OCI-LY7 (cell line): ENCODE results near the gene FIBP. TPM values are rescaled to one million over a fixed set of nuclear protein-coding genes. Genes with fewer than 3 reads are reported as not detected.

Experiments
- BruUV-seq: library from RNA; stranded (reverse); fragments of 400-500 nt; replicated peaks from 2 replicates; lab custom pipeline; 2021; lab: Mats Ljungman, UMichigan
- CTCF ChIA-PET: fragments of 300-600 bp; sonication (Branson Sonifier 250); formaldehyde crosslinking; loops from one replicate; lab custom pipeline; 2022; ENCODE audit warnings: antibody characterized with exemption; ENCODE audit not compliant: unreplicated experiment; lab: Charles Lee
- POLR2A ChIA-PET: fragments of 300-600 bp; sonication (Branson Sonifier 250); formaldehyde crosslinking; loops from one replicate; lab custom pipeline; 2022; ENCODE audit warnings: antibody characterized with exemption; lab: Charles Lee
- DNase-seq: peaks from one replicate; pipeline ENCODE4 v3.0.0-alpha.2; 2015; ENCODE audit warnings: low spot score
- H2AFZ ChIP-seq: fragments of 200-600 bp; sonication (generic), shearing (Covaris generic); 2 replicates; pipeline ENCODE4 v1.6.1; 2014; ENCODE audit warnings: mild to moderate bottlenecking, antibody characterized with exemption, low read length, moderate library complexity
- H3K27ac ChIP-seq: fragments of 200-600 bp; sonication (generic); 2 replicates; pipeline ENCODE4 v1.5.1; 2014; ENCODE audit warnings: mixed run types, low read depth, mild to moderate bottlenecking, moderate library complexity, low read length, inconsistent platforms; ENCODE audit not compliant: poor library complexity, severe bottlenecking
- H3K36me3 ChIP-seq: fragments of 200-600 bp; sonication (generic); 2 replicates; pipeline ENCODE4 v1.6.1; 2014; ENCODE audit warnings: mild to moderate bottlenecking, antibody characterized with exemption, low read length, moderate library complexity, mixed read lengths; ENCODE audit not compliant: insufficient read depth
- H3K4me1 ChIP-seq: fragments of 200-600 bp; sonication (generic); 2 replicates; pipeline ENCODE4 v1.5.1; 2014; ENCODE audit warnings: mild to moderate bottlenecking, low read length; ENCODE audit not compliant: insufficient read depth, poor library complexity, severe bottlenecking
- H3K4me2 ChIP-seq: fragments of 200-600 bp; sonication (generic); 2 replicates; pipeline ENCODE4 v1.6.1; 2014; ENCODE audit warnings: mild to moderate bottlenecking, low read length
- H3K4me3 ChIP-seq: fragments of 200-600 bp; sonication (generic); 2 replicates; pipeline ENCODE4 v1.5.1; 2014; ENCODE audit warnings: mild to moderate bottlenecking, low read depth, low read length; ENCODE audit not compliant: poor library complexity, severe bottlenecking
- H3K79me2 ChIP-seq: fragments of 200-600 bp; sonication (generic); 2 replicates; pipeline ENCODE4 v1.6.1; 2016; ENCODE audit warnings: low read depth, mild to moderate bottlenecking, low read length, moderate library complexity, mixed read lengths; ENCODE audit not compliant: insufficient read depth
- H3K9me2 ChIP-seq: fragments of 200-600 bp; sonication (generic); 2 replicates; pipeline ENCODE4 v1.6.1; 2016; ENCODE audit warnings: mild to moderate bottlenecking, low read length, mixed read lengths; ENCODE audit not compliant: insufficient read depth
- H3K9me3 ChIP-seq: fragments of 200-600 bp; sonication (generic); 2 replicates; pipeline ENCODE4 v1.6.1; 2014; ENCODE audit warnings: mild to moderate bottlenecking, mixed run types, low read length, mixed read lengths
- H4K20me1 ChIP-seq: fragments of 200-600 bp; sonication (generic); 2 replicates; pipeline ENCODE4 v1.6.1; 2014; ENCODE audit warnings: mild to moderate bottlenecking, antibody characterized with exemption, low read length, moderate library complexity, mixed read lengths; ENCODE audit not compliant: insufficient read depth
- EZH2phosphoT487 ChIP-seq: fragments of 200-600 bp; sonication (generic); IDR thresholded peaks from 2 replicates; pipeline ENCODE4 v1.6.1; 2018; ENCODE audit warnings: low read depth, borderline replicate concordance, mild to moderate bottlenecking, mixed run types, antibody characterized with exemption, low read length, moderate library complexity, mixed read lengths
- intact Hi-C: fragments of 100-400 bp; cut with micrococcal nuclease; formaldehyde crosslinking; loops from one replicate; pipeline ENCODE4 v1.10.0; 2022; ENCODE audit not compliant: unreplicated experiment
- total RNA-seq, 2 experiments: library from RNA; depleted of rRNA in 1 of 2; stranded (reverse); fragments of >200 nt in 1 of 2; shearing (Covaris generic) in 1 of 2; gene quantifications; 2 replicates each; pipeline ENCODE4 v1.2.3, GENCODE V29; 2014 to 2022
- TF ChIP-seq, protein P1 (sequence below): fragments of 200-600 bp; sonication (generic); conservative IDR thresholded peaks from 2 replicates; pipeline ENCODE4 v1.5.1; 2014; ENCODE audit warnings: mild to moderate bottlenecking, antibody characterized with exemption, low read length, moderate library complexity, mixed read lengths

FIBP gene
- total RNA-seq, 2 experiments from 2014 or later, result 97.3 to 184 TPM

DNA sequence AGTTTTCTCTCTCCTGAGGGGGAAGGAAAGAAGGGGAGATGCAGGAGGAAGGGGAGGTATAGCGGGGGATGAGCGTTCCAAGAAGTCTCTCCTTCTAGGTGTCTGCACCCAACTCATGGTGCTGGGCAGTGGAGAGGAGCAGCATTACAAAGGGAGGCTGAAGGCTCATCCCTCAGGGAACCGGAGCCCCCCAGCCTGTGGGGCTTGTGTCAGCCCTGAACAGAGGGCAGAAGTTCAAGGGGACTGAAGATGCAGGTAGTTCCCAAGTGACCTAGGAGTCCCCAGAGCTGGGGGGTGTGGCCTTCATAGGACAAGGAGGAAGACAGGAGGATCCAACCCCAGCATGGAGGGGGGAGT, 28.8 kb upstream of the FIBP start:
- POLR2A ChIA-PET, result no interaction called here
- intact Hi-C loops, result no loop called here
- Histone ChIP-seq H2AFZ (no peak overlapping the region), H3K9me2 (no peaks in the 10 kb centered on the region), H3K4me3 (no peak overlapping the region), H3K79me2 (peaks cover 11% of the 10 kb centered on the region; the same call in 1 of the 2 replicates), H3K4me1 (peaks cover 22% of the 10 kb centered on the region), H3K27ac (no peak overlapping the region), H4K20me1 (no peaks in the 10 kb centered on the region), H3K9me3 (no peaks in the 10 kb centered on the region), H3K4me2 (no peak overlapping the region), H3K36me3 (no peaks in the 10 kb centered on the region)
- no peak for DNase-seq
- no TSS peak for BruUV-seq
- CTCF ChIA-PET, result no interaction called here
- TF ChIP-seq EZH2phosphoT487, result no peak
- TF ChIP-seq, protein P1, sequence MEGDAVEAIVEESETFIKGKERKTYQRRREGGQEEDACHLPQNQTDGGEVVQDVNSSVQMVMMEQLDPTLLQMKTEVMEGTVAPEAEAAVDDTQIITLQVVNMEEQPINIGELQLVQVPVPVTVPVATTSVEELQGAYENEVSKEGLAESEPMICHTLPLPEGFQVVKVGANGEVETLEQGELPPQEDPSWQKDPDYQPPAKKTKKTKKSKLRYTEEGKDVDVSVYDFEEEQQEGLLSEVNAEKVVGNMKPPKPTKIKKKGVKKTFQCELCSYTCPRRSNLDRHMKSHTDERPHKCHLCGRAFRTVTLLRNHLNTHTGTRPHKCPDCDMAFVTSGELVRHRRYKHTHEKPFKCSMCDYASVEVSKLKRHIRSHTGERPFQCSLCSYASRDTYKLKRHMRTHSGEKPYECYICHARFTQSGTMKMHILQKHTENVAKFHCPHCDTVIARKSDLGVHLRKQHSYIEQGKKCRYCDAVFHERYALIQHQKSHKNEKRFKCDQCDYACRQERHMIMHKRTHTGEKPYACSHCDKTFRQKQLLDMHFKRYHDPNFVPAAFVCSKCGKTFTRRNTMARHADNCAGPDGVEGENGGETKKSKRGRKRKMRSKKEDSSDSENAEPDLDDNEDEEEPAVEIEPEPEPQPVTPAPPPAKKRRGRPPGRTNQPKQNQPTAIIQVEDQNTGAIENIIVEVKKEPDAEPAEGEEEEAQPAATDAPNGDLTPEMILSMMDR, result no peak

DNA sequence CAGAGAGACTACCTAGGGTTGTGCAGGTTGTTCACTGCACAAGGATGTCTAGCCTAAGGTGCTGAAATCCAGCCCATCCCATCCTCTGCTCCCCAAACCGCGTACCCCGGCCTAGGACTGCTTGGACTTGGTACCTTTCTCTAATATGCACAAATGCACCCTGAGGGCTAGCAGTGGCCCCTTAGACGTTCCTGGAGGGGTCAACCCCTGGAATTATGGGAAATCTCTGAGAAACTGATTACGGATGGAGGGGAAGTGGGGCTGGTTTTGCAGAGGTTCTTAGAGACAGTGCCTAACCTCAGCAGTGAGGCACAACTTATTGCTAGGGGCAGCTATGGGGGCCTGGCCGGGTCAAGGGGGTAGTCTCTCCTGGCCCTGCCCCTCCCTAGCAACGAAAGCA, 28.1 kb upstream of the FIBP start:
- Histone ChIP-seq H3K4me1 (peaks cover 22% of the 10 kb centered on the region), H3K9me3 (no peaks in the 10 kb centered on the region), H3K27ac (no peak overlapping the region), H4K20me1 (no peaks in the 10 kb centered on the region), H3K36me3 (no peaks in the 10 kb centered on the region), H3K4me3 (no peak overlapping the region), H3K4me2 (no peak overlapping the region), H3K79me2 (peaks cover 11% of the 10 kb centered on the region; the same call in 1 of the 2 replicates), H3K9me2 (no peaks in the 10 kb centered on the region), H2AFZ (no peak overlapping the region)
- POLR2A ChIA-PET, result no interaction called here
- TF ChIP-seq, protein P1, result no peak
- TF ChIP-seq EZH2phosphoT487, result no peak
- intact Hi-C loops, result no loop called here
- DNase-seq, result no peak
- CTCF ChIA-PET, result no interaction called here
- no TSS peak for BruUV-seq

DNA sequence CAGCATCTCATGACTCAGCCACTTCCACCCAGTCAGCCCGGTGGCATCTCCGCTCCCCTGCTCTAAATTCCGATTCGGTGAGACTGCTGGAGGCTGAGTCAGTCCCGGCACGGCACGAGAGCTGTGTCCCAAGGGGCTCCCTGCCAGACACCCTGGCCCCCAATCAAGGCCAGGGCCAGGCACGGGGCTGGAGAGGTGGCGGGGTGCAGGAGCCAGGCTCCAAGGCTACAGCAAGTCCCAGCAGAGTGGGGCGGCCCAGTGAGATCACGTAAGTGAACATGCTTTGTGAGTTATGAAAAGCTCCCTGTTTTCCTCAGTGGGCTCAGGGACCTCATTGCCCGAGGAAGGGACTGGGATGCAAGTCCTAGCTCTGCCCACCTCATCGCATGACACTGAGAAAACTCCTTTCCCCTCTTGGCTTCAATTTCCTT, 27.6 kb upstream of the FIBP start:
- Histone ChIP-seq H2AFZ (no peak overlapping the region), H3K4me3 (no peak overlapping the region), H3K79me2 (peaks cover 11% of the 10 kb centered on the region; the same call in 1 of the 2 replicates), H3K9me2 (no peaks in the 10 kb centered on the region), H3K36me3 (no peaks in the 10 kb centered on the region), H3K27ac (no peak overlapping the region), H3K9me3 (no peaks in the 10 kb centered on the region), H3K4me1 (peaks cover 21% of the 10 kb centered on the region), H3K4me2 (no peak overlapping the region), H4K20me1 (no peaks in the 10 kb centered on the region)
- no TSS peak for BruUV-seq
- DNase-seq, result no peak
- ChIA-PET CTCF (no interaction called here), POLR2A (interaction anchor here (1.0 kb wide), 1 partner anchor 28 kb away, joined by 6 read pairs; the partner anchor contains the start of gene FIBP)
- TF ChIP-seq, protein P1, result no peak
- TF ChIP-seq EZH2phosphoT487, result no peak
- intact Hi-C loops, result no loop called here
